Activated naive CD4-positive, alpha-beta T cell treated with anti-CD3 and anti-CD28 coated beads, Interleukin-2, amount 10 ng/mL, durations not matched to agents 7 days and 5 days (primary cell): ENCODE measurements around the gene RAB1B.

Experiments used
- CTCF ChIA-PET: fragments of 350-600 bp; sonication (Branson Sonifier 250); formaldehyde crosslinking; loops from one replicate; lab custom pipeline; 2021; ENCODE audit warnings: antibody characterized with exemption; lab: Charles Lee
- DNase-seq: peaks from one replicate; pipeline ENCODE4 v3.0.0-alpha.2; 2020
- H3K27ac Mint-ChIP-seq: one replicate; pipeline ENCODE4 v1.8.0; 2021; ENCODE audit warnings: mild to moderate bottlenecking, moderate library complexity, mixed read lengths
- H3K27me3 Mint-ChIP-seq: one replicate; pipeline ENCODE4 v1.8.0; 2021; ENCODE audit warnings: mild to moderate bottlenecking, mixed read lengths
- H3K36me3 Mint-ChIP-seq: one replicate; pipeline ENCODE4 v1.8.0; 2021; ENCODE audit warnings: mixed read lengths
- H3K4me1 Mint-ChIP-seq: one replicate; pipeline ENCODE4 v1.8.0; 2021; ENCODE audit warnings: mixed read lengths
- H3K4me3 Mint-ChIP-seq: one replicate; pipeline ENCODE4 v1.8.0; 2021; ENCODE audit warnings: mild to moderate bottlenecking, moderate library complexity, mixed read lengths
- H3K9me3 Mint-ChIP-seq: one replicate; pipeline ENCODE4 v1.8.0; 2021; ENCODE audit warnings: mixed read lengths

The RAB1B gene

DNA sequence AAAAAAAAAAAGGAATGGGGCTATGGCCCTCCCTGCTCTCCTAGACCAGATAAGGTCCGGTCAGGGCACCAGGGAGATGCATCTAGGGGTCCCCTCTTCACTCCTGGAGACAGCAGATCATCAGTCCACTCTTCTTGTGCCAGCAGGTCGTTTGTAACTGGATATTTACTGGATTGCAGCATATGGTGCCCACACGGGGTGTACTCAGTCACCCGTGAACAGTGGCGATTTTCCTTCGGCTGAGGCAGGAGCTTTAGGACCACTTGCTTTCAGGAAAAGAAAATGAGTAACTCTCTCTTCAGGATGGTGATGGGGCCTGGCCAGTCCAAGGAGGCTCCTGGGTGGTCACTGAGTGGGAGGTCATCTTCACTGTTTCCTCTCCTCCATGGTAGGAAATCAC lies 38.3 kb upstream of the RAB1B start:
- no peak overlapping the region for H3K27ac Mint-ChIP-seq
- H3K4me3 Mint-ChIP-seq, result no peak overlapping the region
- no peaks in the 10 kb centered on the region for H3K9me3 Mint-ChIP-seq
- CTCF ChIA-PET, result no interaction called here
- DNase-seq, result no peak
- peaks cover 57% of the 10 kb centered on the region for H3K36me3 Mint-ChIP-seq
- no peaks in the 10 kb centered on the region for H3K4me1 Mint-ChIP-seq
- H3K27me3 Mint-ChIP-seq, result no peaks in the 10 kb centered on the region

DNA sequence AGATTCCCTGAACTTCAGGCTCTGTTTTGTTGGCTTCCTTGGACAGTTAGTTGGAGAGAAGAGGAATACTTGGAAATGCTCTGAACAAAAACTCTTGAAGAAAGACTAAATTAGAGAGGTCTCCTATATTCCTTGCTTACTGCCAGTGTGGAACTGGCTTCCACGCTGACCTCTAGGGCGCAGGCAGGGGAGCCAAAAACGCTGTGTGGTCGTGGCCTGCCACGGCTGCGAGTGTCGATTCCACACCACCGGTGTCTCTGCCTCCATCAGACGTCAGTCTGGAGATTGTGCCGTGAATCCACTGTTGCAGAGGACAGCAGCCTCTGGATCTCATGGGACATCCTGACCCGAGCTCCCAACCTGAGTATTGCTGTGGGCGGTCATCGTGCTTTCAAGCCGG lies 37.5 kb upstream of the RAB1B start:
- H3K27ac Mint-ChIP-seq, result no peak overlapping the region
- H3K4me1 Mint-ChIP-seq, result no peaks in the 10 kb centered on the region
- H3K27me3 Mint-ChIP-seq, result no peaks in the 10 kb centered on the region
- CTCF ChIA-PET, result no interaction called here
- no peaks in the 10 kb centered on the region for H3K9me3 Mint-ChIP-seq
- peaks cover 64% of the 10 kb centered on the region for H3K36me3 Mint-ChIP-seq
- H3K4me3 Mint-ChIP-seq, result no peak overlapping the region
- DNase-seq, result no peak

DNA sequence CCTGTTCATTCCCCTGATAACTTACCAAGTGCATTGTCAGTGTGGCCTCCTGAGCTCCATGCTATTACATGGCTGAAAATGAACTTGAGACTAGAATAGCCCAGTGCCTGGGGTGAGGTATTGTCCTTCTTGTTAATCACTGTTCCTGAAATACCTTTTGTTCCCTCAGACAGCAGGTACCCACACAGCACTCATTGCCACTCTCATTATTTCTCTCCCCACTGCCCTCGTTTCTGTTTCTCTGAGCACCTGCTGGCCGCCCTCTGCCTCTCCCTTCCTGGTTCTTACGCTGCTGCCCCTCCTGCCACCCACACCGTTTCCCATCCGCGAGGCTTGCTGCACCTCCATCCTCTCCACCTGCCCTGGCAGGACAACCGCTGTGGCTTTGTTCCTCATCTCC lies 36.9 kb upstream of the RAB1B start:
- Mint-ChIP-seq H3K27me3 (no peaks in the 10 kb centered on the region), H3K9me3 (no peaks in the 10 kb centered on the region), H3K4me1 (no peaks in the 10 kb centered on the region), H3K27ac (peak overlapping the region; percentile 40), H3K36me3 (peaks cover 63% of the 10 kb centered on the region), H3K4me3 (no peak overlapping the region)
- CTCF ChIA-PET, result no interaction called here
- DNase-seq, result no peak

DNA sequence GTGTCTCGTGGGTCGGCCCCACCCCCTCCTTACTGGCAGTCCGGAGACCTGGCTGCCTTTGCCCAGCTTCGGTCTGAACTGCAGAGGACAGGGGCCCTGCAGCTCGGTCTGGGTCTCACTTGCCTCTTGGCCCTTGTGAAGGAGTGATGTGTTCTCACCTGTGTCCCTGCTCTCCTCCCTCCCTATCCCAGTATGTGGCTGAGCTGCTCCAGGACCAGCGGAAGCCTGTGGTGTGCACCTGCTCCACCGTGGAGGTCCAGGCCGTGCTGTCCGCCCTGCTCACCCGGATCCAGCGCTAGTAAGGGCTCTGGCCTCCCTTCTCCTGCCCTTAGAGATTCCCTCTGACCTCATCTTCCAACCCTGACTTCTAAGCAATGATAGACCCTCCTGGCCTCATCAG lies 35.7 kb upstream of the RAB1B start:
- CTCF ChIA-PET, result no interaction called here
- H3K4me1 Mint-ChIP-seq, result no peaks in the 10 kb centered on the region
- H3K4me3 Mint-ChIP-seq, result no peak overlapping the region
- no peak overlapping the region for H3K27ac Mint-ChIP-seq
- peaks cover 57% of the 10 kb centered on the region for H3K36me3 Mint-ChIP-seq
- DNase-seq, result no peak
- H3K9me3 Mint-ChIP-seq, result no peaks in the 10 kb centered on the region
- no peaks in the 10 kb centered on the region for H3K27me3 Mint-ChIP-seq

DNA sequence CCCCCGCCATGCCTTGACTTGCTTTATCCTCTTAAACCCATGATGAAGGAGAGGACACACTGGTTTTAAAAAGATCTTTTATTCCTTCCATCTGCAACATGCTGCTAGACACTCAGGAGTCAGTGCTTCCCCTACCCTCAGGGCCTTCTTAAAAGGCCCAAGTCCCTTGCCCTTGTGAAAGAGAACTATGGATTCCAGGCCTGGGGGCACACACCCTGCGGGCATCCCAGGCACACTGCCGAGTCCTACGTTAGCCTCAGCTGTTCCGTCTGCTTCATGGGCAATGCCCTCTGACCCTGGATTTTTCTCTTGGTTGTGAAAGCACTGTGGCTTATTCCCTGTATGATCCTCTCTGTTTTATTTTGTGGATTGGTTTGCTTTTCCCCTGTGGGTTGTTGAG lies 35.1 kb upstream of the RAB1B start:
- no peaks in the 10 kb centered on the region for H3K4me1 Mint-ChIP-seq
- CTCF ChIA-PET, result no interaction called here
- no peak for DNase-seq
- H3K4me3 Mint-ChIP-seq, result no peak overlapping the region
- H3K27ac Mint-ChIP-seq, result peak overlapping the region; percentile 4
- H3K9me3 Mint-ChIP-seq, result no peaks in the 10 kb centered on the region
- no peaks in the 10 kb centered on the region for H3K27me3 Mint-ChIP-seq
- peaks cover 55% of the 10 kb centered on the region for H3K36me3 Mint-ChIP-seq

DNA sequence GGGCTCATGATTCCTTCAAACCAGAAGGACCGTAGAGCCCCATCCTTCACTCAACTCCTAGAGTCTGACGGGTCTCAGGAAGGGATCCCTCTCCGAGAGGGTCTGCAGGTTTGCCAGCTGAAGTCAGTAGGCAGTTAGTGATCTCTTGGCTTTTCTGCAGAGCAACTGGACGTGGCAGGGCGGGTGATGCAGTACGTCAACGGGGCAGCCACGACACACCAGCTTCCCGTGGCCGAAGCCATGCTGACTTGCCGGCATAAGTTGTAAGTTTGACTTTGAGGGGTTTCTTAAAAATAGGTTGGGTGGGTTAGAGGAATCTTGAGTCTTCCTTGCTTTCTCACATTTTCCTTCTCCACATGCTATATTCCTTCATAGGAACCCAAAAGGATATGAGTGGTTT lies 33.3 kb upstream of the RAB1B start:
- no peak for DNase-seq
- Mint-ChIP-seq H3K36me3 (peaks cover 51% of the 10 kb centered on the region), H3K4me1 (no peaks in the 10 kb centered on the region), H3K27me3 (no peaks in the 10 kb centered on the region), H3K9me3 (no peaks in the 10 kb centered on the region), H3K27ac (no peak overlapping the region), H3K4me3 (no peak overlapping the region)
- CTCF ChIA-PET, result no interaction called here

DNA sequence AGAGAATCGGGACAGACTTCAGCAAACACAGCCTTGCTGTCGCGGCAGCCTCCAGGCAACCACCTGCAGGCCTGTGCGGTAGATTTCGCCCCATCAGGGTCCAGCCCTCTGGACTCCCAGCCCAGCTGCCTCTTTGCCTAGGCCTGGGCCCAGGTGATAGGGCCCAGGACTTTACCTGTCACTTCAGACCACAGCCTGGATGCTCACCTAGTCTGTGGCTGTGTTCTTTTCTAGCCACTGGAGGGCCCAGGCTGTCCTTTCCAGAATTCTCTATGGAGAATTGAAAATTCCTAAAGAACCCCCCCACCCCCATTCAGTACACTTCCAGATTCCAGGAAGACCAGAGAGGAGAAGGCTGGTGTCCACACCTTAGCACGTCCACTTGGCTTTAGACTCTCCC lies 30.6 kb upstream of the RAB1B start:
- CTCF ChIA-PET, result interaction anchor here (1.7 to 1.8 kb wide), 2 partner anchors 14 to 15 kb away, joined by 4 to 6 read pairs; no protein-coding TSS in a partner anchor
- no peak for DNase-seq
- H3K27ac Mint-ChIP-seq, result no peak overlapping the region
- no peak overlapping the region for H3K4me3 Mint-ChIP-seq
- peaks cover 48% of the 10 kb centered on the region for H3K36me3 Mint-ChIP-seq
- no peaks in the 10 kb centered on the region for H3K27me3 Mint-ChIP-seq
- H3K9me3 Mint-ChIP-seq, result no peaks in the 10 kb centered on the region
- peaks cover 9% of the 10 kb centered on the region for H3K4me1 Mint-ChIP-seq

DNA sequence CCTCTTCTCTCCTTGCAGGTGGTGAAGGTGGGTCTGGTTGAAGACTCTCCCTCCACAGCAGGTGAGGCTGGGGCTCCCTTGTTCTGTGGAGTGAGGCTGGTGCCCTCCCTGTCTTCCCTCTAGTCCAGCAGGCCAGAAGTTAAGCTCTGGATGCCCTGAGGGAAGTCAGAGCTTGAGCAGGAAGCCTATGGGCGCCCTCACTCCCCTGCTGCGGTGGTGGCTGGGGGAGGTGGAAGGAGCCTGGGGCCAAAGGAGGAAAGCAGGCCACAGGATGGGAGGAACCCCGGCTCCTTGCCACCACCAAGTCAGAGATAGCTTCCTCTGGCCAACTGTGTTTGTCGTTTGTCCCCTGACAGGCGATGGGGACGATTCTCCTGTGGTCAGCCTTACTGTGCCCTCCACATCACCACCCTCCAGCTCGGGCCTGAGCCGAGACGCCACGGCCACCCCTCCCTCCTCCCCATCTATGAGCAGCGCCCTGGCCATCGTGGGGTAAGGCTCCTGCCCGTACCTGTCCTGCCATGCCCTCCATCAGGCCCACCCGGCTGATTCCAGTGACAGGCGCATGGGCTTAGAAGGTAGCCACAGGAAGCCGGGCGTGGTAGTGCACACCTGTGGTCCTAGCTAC lies 29.5 kb upstream of the RAB1B start:
- no peaks in the 10 kb centered on the region for H3K9me3 Mint-ChIP-seq
- H3K4me1 Mint-ChIP-seq, result peaks cover 12% of the 10 kb centered on the region
- CTCF ChIA-PET, result interaction anchor here (1.7 kb wide), 1 partner anchor 16 kb away, joined by 6 read pairs; no protein-coding TSS in a partner anchor
- no peak overlapping the region for H3K27ac Mint-ChIP-seq
- no peak for DNase-seq
- no peaks in the 10 kb centered on the region for H3K27me3 Mint-ChIP-seq
- H3K4me3 Mint-ChIP-seq, result no peak overlapping the region
- peaks cover 42% of the 10 kb centered on the region for H3K36me3 Mint-ChIP-seq

DNA sequence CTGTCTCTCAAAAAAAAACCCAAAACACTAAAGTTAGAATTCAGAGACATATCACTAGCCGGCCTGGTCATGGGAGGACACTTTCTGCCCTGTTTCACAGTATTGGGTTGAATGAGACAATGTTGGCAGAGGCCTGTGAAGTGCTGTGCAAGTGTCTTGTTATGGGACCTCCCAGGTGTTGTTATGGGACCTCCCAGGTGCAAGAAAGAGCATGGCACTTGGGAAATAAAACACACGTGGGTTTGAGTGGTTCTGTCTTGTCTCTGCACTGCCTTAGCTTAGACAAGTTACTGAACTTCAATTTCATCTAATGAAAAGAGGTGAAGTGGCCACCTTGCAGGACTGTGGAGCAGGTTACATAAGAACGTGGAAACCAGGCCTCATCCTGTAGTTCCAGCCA lies 28.9 kb upstream of the RAB1B start:
- DNase-seq, result no peak
- CTCF ChIA-PET, result interaction anchor here (1.7 kb wide), 1 partner anchor 17 kb away, joined by 6 read pairs; no protein-coding TSS in a partner anchor
- H3K4me1 Mint-ChIP-seq, result peaks cover 14% of the 10 kb centered on the region
- no peak overlapping the region for H3K27ac Mint-ChIP-seq
- H3K4me3 Mint-ChIP-seq, result no peak overlapping the region
- H3K9me3 Mint-ChIP-seq, result no peaks in the 10 kb centered on the region
- peaks cover 39% of the 10 kb centered on the region for H3K36me3 Mint-ChIP-seq
- no peaks in the 10 kb centered on the region for H3K27me3 Mint-ChIP-seq

DNA sequence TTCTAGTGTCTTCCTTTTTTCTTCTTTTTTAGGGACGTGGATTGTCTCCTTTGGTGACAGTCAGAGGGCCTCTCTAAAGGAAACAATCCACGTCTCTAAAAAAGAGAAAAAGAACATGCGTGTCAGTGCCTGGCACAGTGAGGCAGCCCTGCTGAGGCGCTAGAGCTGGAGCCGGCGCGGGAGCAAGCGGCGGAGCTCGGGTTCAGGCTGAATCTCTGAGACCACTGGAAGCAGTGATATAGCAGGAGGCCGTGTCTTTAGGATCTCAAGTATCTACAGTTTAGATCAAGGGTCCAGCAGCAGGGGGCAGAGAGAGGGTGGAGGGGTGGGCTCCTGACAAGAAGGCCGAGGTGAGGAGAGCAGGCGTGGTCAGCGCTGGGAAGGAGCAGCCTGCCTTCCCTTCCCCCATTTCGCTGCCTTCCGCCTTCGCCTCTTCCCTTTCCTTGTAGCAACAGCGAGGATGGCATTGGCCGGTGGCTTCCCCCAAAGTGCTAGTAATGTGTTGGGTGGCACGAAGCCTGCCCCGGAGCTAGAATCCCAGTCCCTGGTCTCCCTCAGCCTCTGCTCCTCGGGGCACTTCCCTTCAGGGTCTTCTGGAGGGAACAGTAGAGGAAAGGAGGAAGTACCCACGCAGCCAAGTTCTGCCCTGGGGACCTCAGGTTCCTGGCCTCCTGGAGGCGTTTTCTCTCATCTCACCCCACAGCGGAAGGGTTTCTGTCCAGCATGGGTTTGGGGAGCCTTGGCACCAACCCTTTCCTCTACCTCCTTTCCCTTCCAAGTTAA lies 28.2 kb upstream of the RAB1B start:
- Mint-ChIP-seq H3K4me1 (peaks cover 14% of the 10 kb centered on the region), H3K4me3 (no peak overlapping the region), H3K36me3 (peaks cover 36% of the 10 kb centered on the region), H3K27ac (no peak overlapping the region), H3K27me3 (no peaks in the 10 kb centered on the region), H3K9me3 (no peaks in the 10 kb centered on the region)
- CTCF ChIA-PET, result interaction anchor here (1.1 kb wide), 1 partner anchor 18 kb away, joined by 3 read pairs; no protein-coding TSS in a partner anchor
- no peak for DNase-seq

DNA sequence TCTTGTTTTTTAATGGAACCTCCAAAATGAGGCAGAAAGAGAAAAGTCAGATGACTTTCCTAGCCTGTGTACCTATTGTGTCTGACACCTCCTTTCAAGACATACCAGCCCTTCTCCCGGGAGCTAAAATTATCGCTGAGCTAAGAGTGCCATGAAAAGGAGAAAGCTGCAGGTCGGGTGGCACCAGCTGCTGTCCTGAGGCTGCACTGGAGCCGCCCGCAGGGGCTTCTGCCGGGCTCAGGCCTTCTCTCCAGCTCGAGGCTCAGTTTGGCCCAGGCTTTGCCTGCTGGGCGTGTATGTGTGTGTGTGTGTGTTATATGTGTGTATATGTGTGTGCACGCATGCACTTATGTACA lies 27.7 kb upstream of the RAB1B start:
- CTCF ChIA-PET, result interaction anchor here (1.1 kb wide), 1 partner anchor 19 kb away, joined by 3 read pairs; no protein-coding TSS in a partner anchor
- DNase-seq, result no peak
- H3K4me1 Mint-ChIP-seq, result peaks cover 14% of the 10 kb centered on the region
- H3K4me3 Mint-ChIP-seq, result no peak overlapping the region
- no peaks in the 10 kb centered on the region for H3K27me3 Mint-ChIP-seq
- no peaks in the 10 kb centered on the region for H3K9me3 Mint-ChIP-seq
- no peak overlapping the region for H3K27ac Mint-ChIP-seq
- H3K36me3 Mint-ChIP-seq, result peaks cover 31% of the 10 kb centered on the region

DNA sequence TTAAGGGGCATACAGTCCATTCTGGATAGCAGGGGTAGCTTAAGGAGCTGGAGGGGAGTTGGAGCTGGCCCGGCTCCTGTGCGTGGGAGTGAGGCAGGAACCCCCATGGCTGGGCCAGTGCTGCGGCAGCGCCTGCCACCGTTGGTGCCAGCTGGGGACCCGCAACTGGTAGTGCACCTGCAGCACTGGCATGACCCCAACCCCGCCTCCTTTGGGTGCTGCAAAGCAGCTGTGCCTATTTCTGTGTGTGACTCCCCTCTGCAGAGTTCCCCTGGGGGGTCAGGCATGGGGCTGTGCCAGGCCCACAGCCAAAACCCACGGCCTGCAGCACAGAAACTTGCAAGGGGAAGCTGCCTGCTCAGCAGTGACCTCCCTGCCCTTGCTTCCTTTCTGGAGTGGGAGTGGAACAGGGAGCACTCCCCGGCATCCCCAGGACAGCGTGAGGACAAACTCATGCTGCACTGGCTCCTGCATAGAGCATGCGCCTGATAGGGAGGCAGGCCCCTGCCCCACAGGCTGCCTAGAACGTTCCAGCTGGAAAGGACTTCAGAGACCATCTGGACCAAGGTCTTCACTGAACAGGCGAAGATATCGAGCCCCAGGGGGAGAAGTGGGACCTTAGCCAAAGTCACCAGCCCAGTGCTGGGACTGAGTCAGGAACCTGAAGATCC lies 26.2 kb upstream of the RAB1B start:
- CTCF ChIA-PET, result interaction anchor here (1.6 kb wide), 1 partner anchor 9 kb away, joined by 3 read pairs; no protein-coding TSS in a partner anchor
- no peak for DNase-seq
- H3K9me3 Mint-ChIP-seq, result no peaks in the 10 kb centered on the region
- no peak overlapping the region for H3K4me3 Mint-ChIP-seq
- peaks cover 32% of the 10 kb centered on the region for H3K36me3 Mint-ChIP-seq
- peaks cover 14% of the 10 kb centered on the region for H3K4me1 Mint-ChIP-seq
- H3K27ac Mint-ChIP-seq, result peak overlapping the region; percentile 2
- no peaks in the 10 kb centered on the region for H3K27me3 Mint-ChIP-seq

DNA sequence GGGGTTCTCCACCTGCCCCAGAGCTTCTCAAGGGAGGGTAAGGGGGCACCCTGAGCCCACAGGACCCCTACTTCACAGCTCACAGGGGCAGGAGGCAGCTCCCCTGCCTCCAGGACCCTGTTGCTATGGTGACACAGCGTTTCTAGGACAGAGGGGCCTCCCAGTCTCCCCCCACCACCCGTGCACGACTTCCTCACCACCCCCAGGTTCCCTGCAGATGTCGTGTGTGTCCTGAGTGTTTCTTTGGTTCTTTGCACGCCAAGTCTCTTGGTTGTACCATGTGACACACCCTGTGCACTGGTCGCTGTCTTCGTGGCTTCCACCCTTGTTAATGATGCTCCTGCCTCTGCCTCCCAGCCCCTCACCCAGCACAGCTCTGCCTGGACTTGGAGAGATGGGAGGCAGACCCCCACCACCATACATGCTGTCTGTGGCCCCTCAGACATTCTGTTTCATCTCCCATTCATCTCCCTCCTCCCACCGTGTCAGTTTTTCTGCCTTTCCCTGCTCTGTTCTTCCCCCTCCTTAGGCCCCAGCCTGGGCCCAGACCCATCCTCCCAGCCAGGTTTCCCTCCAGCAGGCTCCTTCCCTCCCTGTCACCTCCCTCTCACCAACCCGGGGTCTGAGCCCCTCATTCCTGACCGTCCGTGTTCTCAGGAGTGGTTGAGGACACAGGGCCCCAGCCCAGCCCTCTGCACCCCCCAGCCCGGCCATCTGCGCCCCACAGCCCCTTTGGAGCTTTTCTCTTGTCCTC lies 24.5 kb upstream of the RAB1B start:
- H3K4me1 Mint-ChIP-seq, result peaks cover 14% of the 10 kb centered on the region
- peaks cover 36% of the 10 kb centered on the region for H3K36me3 Mint-ChIP-seq
- CTCF ChIA-PET, result no interaction called here
- DNase-seq, result no peak
- H3K9me3 Mint-ChIP-seq, result no peaks in the 10 kb centered on the region
- no peaks in the 10 kb centered on the region for H3K27me3 Mint-ChIP-seq
- H3K27ac Mint-ChIP-seq, result peak overlapping the region; percentile 75
- H3K4me3 Mint-ChIP-seq, result no peak overlapping the region

DNA sequence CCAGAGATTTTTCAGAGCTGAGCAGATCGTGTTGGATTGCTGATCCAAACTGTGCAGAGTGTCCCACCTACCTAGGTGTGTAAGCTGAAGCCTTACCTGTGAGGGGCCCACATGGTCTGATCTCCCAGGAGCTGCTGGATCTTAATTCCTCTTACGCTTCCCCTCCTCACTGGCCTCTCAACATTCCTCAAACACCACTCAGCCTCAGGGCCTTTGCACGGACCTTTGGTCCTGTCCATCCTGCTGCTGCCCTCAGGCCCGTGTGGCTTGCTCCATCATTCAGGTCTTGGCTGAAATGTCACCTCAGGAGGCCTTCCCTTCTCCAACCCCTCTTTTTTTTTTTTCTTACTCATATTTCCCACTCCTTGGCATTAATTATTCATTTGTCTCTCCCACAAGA lies 21.1 kb upstream of the RAB1B start:
- DNase-seq, result no peak
- peaks cover 34% of the 10 kb centered on the region for H3K36me3 Mint-ChIP-seq
- peaks cover 10% of the 10 kb centered on the region for H3K4me1 Mint-ChIP-seq
- CTCF ChIA-PET, result interaction anchor here (0.6 to 0.9 kb wide), 2 partner anchors 15 to 164 kb away, joined by 3 read pairs; no protein-coding TSS in a partner anchor
- H3K27me3 Mint-ChIP-seq, result no peaks in the 10 kb centered on the region
- no peak overlapping the region for H3K27ac Mint-ChIP-seq
- H3K9me3 Mint-ChIP-seq, result no peaks in the 10 kb centered on the region
- no peak overlapping the region for H3K4me3 Mint-ChIP-seq
